Prostate gland (tissue), 2 donors: ENCODE measurements around the gene LILRB4.

Source experiments
- CTCF ChIP-seq, 4 experiments: fragments of 200-600 bp in 2 of 4; fragments of 450-650 bp in 2 of 4; sonication (generic) in 2 of 4; IDR thresholded peaks; 1 replicate in 3 of 4; 2 replicates in 1 of 4; pipeline ENCODE4 v1.5.1; 2016 to 2019; ENCODE audit warnings: antibody characterized with exemption in 4 of 4, mild to moderate bottlenecking in 2 of 4, moderate library complexity in 2 of 4
- POLR2A ChIP-seq: fragments of 450-650 bp; IDR thresholded peaks from one replicate; pipeline ENCODE4 v1.6.1; 2016; ENCODE audit warnings: antibody characterized with exemption, mild to moderate bottlenecking

GRCh38 chr19:54633401-54633800, 29.4 kb upstream of the LILRB4 start:
- TF ChIP-seq CTCF (IDR thresholded peaks at IDR 0.05) (no peak), POLR2A (no peak)
